Measurements from ENCODE around the gene SYNPR.
A peak's percentile ranks its signal among the peaks of the same experiment; 100 is the strongest.

Gene SYNPR

DNA sequence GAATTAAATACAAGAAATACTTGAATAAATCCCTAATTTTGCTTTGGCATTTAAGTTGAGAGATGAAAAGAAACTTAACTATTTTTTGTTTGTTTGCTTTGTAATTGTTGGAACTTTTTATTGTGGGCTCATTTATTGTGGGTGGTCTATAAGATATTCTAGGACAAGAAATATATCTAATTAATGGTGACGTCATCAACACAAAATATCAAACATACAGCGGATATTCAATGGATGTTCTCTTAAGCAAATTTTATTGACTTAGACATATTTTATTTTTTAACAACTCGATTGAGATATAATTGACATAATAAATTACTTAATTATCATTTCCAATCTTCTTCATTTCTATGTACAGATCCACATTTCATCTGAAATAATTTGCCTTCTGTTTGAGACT, 30.0 kb downstream of the SYNPR start:
- no peak for DNase-seq

DNA sequence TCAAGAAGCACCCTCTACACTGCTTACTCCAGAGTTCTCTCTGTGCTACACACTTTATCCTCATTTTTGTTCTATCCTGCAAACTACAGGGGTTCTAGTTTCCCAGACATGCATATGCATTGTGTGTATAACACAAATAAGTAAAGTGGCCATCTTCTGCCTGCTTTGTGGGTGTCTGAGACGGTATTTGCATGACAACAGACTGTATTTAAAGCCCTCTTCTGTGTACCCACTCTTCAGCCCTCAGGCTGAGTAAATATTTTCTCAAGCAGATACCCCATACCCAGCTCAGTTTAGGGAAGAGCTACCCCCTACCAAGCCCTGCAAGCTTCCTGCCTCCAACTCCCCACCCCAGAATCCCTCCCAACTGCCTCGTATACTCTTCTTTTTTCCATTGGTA, 31.7 kb downstream of the SYNPR start:
- no peak for DNase-seq

DNA sequence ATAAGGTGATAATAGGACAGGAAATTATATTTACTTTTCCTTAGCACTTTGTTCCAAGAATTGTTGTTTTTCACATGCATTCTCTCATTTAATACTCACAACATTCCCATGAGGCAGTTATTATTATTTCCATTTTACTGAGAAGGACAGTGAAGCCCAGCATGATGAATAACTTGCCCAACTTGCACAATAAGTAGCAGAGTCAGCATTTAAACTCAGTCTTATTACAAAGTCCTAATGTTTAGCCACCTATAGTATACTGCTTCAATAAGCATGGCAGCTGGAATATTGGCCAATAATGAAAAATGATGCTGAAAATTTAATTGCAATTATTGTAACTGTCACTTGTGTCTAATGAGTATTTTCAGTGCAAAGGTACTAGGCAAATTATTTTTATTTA, 45.7 kb downstream of the SYNPR start:
- DNase-seq = no peak

DNA sequence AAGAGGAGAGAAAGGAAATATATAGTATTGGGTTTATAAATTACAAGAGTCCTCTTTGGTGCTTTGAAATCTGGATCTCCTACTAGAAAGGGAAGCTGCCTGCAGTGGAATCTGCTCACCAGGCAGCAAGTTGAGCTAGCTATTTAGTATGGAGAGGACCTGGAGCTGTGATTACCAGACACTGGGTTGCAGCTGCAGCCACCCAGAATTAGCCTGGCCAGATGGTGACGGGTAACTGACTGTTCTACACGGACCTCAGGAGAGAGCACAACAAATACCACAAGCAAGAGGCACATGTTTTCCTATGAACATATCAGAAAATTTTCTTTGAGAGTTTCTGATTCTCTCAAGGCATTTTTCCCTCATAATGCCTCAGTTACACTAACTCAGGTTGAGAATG, 46.5 kb downstream of the SYNPR start:
- no peak for DNase-seq

DNA sequence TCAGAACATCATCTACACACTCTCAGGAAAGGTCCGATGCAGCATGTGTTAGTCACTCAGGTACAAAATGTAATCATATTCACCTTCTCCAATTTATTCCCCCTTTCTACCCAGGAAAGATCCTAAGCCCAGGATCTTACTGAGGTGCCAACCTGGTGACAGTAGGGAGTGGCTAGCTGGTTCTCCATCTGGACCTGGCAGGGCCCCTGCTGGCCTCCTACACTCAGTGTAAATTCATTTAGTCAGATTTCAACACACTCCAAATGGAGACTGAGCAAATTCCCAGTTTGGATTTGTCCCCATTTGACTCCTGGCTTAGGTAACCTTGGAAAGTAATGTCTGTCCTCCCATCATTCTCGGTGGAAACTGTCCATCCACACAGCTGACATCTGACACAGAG, 47.3 kb downstream of the SYNPR start:
- DNase-seq = no peak

DNA sequence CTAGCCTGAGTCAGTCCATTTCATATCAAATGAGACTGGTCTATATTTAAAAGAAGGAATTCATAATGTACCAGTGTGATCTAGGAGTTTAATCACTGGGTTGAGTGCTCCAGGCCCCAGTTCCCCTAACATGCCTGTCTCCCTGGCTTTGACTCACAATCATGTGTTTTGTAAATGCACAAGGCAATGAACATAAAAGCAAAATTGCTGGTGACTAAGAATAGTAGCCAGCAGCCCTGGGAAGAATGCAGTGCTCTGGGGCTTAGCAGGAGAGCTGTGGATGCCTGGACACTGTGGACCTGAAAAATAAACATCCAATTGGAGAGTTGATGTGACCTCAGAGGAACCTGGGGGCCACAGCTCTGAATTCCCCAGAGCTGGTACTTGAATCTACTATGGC, 50.3 kb downstream of the SYNPR start:
- DNase-seq = no peak

DNA sequence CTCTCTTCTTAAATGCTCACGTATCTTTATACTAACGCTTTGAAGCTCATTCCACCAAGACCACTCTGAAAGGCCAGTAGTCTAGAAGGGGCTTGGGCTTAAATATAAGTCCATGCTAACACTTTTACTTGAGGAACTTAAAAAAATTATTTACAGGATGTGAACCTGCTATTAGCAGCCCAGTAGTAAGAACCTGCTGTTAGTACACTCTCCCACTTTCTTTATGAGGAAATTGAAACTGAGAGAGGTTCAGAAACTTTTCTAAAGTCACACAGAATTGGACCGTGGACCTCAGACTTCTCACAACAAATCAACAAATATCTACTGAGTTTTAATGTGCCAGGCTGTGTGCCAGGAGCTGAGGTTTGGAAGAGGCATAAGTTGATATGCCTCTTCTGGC, 53.4 kb downstream of the SYNPR start:
- DNase-seq = no peak

DNA sequence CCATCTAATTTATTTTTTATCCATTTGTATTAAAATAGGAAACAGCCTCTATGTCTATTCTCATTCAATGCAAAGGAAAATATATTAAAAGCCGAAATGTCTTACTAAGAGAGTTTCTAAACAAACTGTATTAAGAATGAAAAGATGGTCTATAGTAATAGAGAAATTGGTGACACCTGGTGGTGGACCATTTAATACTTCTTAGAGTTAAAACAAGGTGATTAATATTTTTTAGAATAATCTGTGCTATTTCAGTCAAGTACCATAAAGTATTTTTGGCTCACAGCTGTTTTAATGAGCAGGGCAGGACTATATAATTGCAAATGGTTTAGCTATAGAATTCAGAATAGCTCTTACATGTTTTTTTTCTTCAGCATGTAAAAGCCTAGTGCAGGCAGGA, 55.7 kb downstream of the SYNPR start:
- DNase-seq = no peak

DNA sequence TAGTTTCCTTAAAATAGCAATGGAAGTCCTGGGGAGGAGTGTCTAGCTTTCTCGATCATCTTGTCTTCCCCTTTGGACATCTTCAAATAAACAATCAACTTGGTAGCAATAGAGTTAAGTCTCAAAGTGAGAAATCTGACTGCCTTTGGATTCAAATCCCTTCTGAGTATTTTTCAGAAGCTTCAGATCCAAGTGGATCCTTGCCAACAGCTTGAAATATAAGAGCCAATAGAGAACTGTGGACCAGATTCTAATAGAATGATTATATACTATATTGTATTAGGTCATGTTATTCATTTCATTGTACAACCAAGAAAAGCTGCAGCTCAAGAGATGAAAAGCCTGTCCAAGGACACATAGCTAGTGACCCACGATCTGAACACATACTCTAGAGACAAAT, 60.2 kb downstream of the SYNPR start:
- no peak for DNase-seq

DNA sequence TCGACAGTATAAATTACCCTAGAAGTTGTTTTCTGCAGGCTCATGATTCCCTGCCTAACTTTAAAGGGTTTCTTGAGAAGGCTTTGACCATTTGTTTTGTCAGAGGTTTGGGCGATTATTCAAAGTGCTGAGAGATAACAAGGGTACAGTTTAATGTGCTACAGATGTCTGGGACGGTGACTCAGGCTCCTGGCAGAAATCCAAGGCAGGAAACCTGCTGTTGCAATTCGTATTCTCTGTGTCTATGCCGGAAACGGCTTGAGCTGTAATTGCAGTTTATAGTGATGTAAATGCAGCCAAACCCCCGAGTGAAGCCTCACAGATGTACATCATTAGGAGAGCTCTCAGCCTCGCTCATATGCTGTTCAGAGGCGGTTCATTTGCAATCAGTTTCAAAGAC, 65.6 kb downstream of the SYNPR start:
- DNase-seq = peak; percentile 4

DNA sequence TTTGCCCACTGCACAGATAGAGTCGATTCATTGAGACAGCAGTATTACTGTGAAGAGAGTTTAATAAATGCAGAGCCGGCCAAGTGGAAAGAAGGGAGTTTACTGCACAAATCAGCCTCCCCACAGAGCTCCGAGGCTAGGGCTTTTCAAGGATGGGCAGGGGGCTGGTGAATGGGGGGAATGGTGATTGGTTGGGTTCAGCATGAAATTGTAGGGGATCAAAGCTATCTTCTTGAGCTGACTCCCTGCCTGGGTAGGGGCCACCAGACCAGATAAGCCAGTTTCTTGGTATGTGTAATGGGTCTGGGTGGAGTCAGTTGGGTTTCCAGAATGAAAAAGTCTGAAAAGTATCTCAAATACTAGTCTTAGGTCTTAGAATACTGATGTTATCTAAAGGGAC, 66.6 kb downstream of the SYNPR start:
- DNase-seq = no peak

DNA sequence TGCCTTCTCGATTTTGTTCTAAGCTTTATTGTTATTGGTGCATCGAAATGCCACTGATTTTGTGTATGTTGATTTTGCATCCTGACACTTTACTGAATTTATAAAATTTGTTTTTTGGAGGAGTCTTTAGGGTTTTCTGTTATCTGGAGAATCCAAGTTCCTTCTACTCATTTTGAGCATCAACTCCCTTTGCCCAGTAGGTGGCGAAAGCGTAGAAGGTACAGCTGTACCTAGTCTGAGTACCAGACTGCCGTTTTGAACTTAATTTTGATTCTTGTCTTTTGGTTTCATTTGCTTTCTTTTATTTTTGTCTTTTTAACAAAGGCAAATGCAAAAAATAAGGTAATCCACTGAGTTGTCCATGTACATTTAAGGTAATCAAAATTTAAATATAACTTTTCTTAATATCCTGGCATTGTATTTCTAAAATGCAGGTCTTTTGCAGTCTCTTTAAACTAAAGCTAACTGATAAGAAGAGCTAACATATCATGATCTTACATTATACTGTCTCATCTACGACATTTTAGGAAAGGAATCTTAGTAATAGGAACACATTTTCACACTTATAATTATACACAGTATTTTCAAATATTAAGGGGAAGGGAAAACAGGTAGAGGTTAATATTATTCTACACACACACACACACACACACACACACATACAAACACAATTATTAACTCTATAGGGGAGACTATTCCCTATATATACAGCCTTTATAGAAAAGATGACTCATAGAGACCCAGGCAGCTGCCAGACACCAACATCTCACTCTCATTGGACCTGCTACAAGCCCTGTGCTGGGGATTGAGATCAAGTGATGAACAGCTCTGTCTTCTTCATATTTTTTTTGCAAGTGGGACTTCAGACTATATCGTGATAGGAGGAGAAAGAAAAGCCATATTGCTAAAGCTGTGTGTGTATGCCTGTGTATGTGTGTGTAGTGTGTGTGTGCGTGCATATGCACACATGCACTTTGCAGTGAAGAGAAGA, 71.8 kb downstream of the SYNPR start:
- peak; percentile 10 for DNase-seq

DNA sequence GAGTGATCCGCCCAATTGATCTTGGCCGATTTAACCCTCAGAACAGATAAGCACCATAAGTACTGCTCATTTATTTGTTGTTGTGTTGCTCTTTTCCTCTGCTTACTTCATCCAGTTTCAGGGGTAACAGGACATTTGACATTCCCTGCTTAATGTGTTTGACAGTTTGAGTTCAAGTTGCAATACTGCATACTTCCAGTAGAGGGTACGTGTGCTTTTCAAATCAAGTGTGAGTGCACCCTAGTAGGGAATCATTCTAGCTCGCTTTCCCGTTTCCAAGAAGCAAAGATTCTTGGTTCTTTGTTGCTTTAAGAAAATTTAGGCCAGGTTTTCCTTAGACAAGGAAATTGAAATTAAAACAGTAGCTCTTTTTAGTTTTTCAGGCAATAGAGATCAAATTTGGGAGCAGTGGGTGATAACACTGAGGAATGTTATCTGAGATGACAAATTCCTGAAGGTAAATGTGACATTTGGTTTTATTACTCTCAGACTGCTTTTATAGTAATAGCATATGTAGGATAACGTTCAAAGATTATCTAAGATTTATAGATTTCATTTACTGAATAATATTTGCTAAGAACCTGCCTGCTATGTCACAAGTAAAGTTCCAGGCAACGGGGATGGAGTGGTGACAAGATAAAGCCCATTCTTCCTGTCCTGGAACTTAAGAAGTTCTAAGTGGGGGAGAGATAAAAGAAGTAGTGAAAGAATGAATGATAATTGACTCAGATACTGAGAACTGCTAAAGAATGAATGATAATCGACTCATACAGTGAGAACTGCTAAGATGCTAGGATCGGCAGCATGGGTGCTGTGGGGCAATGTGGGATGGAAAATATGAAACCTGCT, 73.3 kb downstream of the SYNPR start:
- peak; percentile 5 for DNase-seq

DNA sequence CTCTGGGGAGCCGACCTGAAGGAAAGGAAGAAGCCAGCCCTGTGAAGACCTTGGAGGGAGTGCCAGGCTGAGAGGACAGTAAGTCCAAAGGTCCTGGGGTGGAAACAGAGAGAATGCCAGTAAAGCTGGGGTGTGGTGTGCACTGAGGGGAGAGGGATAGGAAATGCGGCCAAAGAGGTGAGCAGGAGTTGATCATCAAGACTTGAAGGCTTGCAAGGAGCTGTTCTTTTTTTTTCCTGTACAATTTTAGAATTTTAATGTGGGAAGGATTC, 73.8 kb downstream of the SYNPR start:
- no peak for DNase-seq

DNA sequence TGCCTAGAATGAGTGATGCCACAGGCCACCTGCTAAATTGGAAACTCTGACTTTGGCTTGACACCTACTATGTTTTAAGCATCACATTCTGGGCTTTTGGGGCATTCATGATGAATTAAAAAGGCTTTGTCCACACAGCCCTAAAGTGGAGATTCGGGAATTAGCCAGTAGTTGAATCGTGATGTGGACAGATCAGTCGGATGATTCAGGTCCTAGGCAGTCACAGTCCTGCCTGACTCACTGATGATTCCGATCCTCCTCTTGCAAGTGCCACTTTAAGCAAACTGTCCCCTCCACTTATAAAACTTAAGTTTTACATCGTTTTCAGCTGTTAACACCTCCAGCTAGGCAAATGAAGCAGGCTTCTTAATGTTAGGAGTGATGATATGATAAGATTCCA, 75.3 kb downstream of the SYNPR start:
- no peak for DNase-seq

DNA sequence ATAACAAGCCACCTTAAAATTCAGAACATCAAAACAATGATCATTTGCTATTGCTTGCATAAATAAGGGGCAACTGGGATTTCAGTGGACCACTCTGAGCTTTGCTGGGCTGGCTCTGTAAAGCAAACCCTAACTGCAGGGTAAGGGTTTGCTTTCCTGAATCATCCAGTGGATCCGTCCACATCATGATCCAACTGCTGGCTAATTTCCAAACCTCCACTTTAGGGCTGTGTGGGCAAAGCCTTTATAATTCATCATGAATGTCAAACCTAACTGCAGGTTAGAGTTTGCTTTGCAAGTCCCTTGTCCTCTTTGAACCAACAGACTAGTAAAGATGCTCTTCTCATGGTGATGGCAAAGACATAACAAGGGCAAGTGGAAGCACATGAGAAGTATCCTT, 76.1 kb downstream of the SYNPR start:
- DNase-seq = no peak

DNA sequence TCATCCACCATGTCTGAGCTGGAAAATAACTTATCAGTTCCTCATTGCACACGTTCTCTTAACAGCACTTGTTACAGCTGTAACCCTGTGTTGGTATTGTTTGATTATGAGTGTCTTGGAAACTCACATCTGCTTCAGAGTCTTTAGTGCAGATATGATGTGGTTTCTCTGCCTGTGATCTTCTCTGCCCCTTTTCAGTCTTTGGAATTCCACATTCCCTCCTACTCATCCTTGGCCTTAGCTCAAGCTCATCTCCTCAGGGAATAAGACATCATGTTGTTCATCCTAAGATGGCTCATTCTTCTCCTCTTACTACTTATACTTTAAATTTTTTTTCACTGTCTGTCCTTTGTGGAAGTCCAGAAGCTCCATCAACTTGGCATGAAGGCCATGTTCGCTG, 77.7 kb downstream of the SYNPR start:
- no peak for DNase-seq

DNA sequence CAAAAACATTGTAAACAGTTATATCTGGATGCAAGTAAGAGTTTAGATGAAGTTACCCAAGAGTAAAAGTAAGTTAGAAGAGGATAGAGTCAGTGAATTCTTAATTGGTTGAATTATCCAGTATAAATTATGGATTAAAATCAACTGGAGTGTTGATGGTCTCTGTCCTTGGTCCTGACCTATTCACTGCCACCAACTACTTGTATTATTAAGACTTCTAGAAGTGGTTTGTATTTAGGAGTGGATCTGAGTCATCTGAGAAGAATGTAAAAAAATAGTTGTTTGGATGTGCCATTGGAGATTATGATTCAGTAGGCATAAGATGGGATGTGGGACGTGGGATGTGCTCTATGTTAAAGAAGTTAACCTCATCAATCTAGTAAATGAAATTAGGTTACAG, 86.4 kb downstream of the SYNPR start:
- DNase-seq = no peak

DNA sequence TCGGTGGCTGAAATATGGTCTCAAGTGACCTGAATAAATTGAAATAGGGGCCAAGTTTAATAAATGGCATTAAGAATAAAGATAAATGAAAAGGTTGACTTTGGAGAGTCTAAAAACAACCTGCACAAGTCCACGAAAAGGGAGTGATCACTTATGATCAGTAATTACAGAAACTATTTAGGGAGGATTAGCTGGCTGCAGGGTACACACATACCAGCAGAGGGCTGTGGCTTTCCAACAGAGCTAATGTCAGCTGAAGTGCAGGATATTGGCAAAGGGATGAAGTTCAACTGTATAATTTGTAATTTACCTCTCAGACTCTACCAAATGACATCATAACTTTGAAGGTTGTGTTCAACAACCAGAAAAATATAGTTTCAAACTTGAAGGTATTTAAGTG, 86.8 kb downstream of the SYNPR start:
- no peak for DNase-seq

DNA sequence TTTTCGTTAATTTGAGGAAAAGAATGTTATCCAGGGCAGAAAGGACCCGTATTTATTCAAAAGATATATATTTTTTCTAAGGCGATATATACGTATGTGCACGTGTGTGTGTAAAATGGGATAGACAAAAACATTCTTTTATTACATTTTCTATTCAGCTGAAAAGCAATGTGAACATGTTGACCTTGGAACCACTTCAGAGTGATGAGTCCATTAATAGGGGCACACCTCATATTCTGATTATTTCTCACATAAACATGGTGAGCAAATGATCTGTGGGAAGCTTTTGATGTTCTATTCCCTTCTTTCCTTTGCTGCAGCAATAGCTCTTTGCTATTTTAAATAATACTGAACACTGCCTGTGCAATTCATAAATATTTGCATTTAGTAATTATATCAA, 87.6 kb downstream of the SYNPR start:
- no peak for DNase-seq

DNA sequence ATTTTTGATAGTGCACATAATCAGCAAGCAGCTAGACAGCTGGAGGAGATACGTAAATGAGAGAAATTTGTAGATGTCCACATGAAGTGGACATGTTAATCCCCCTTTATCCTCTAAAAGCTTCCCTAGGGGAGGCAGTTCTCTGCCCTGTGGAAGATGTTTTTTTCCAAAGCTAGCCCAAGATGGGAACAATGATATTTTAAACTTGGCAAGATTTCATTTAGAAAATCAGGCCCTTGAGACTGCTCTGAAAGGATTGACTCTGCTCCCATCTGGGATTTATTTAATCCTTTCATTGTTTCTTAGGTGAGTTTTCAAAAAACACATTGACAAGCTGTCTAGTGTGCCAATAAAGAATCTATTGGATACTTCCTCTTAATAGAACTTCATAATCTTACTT, 92.0 kb downstream of the SYNPR start:
- DNase-seq = no peak

DNA sequence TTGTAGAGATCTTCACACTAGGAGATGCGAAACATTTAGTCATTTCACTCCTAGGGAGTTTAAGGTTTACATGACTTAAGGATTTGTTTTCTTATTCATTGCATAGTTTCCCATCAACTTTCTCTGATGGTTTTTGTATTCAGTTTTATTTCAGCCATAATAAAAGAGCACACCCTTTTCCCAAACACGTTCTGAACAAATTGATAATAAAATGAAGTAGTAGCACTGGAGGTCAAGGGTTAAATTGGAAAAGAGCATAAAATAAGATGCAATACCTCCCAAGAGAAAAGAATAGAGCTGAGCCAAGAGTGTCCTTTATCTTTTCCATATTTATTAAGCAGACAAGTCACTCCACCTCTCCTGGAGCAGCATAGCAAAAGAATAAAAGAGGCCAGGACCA, 104.9 kb downstream of the SYNPR start:
- DNase-seq = no peak

DNA sequence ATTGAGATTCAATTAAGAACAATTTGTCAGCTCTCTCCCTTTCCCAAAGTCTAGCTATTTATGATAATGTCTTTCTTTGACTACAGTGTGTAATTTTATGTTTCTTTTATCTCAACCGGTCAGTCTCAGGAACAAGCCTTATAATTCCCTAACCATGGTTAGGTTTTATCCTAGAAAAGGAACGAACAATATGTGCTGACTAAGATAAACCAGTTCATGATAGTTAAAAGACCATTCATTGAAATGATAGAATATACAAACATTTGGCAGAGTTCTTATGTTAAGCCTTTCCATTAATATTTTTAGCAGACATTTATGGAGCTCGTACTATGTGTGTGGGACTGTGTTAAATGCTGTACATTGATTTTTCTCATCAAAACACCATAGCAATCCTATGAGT, 106.3 kb downstream of the SYNPR start:
- DNase-seq = no peak

DNA sequence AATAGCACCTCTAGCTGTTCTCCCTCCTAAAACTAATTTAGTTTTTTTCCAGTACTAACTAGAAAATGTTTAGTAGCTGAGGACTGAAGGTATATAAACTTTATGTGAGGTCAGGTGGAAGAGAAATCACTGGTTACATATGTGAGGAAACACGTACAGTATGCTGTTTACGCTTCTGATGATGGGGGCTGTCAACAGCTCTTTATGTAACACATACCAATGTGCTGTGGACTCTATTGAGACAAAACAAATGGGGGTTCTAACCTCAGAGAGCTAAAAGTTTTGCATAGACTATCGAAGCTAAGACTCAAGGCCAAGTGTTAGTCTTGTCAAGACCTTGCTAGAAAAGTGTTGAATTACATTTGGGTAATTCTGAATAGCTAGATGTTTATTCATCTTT, 107.5 kb downstream of the SYNPR start:
- no peak for DNase-seq
